Adrenal gland (tissue), 12 donors: ENCODE measurements around the gene KCP. TPM values are rescaled to one million over a fixed set of nuclear protein-coding genes. Genes with fewer than 3 reads are reported as not detected.

Source experiments
- DNase-seq, 7 donors: peaks; one replicate each; pipeline ENCODE4 v3.0.0-alpha.2; 2019 to 2020
- H3K27ac ChIP-seq, 5 donors: fragments of 200-600 bp; sonication (generic) in 4 of 5; 1 replicate in 3 of 5; 2 replicates in 2 of 5; pipeline versions ENCODE4 v1.5.1 to v1.8.0; 2016 to 2020; ENCODE audit warnings: mild to moderate bottlenecking in 1 of 5
- H3K27me3 ChIP-seq: fragments of 200-600 bp; 2 replicates; pipeline ENCODE4 v1.8.0; 2021
- H3K36me3 ChIP-seq, 2 donors: fragments of 200-600 bp; replicated peaks in 1 of 2; 1 replicate in 1 of 2; 2 replicates in 1 of 2; pipeline versions ENCODE4 v1.5.1 to v1.8.0; 2018 to 2022
- H3K4me1 ChIP-seq, 2 donors: fragments of 200-600 bp; replicated peaks in 1 of 2; 1 replicate in 1 of 2; 2 replicates in 1 of 2; pipeline versions ENCODE4 v1.5.1 to v1.8.0; 2018 to 2021
- H3K4me3 ChIP-seq, 4 donors: fragments of 200-600 bp; sonication (generic) in 3 of 4; one replicate each; pipeline ENCODE4 v1.5.1; 2016 to 2018
- H3K9me3 ChIP-seq, 3 donors: fragments of 200-600 bp; sonication (generic) in 1 of 3; replicated peaks in 1 of 3; 1 replicate in 2 of 3; 2 replicates in 1 of 3; pipeline versions ENCODE4 v1.5.1 to v1.8.0; 2016 to 2021
- POLR2A ChIP-seq, 2 donors: fragments of 450-650 bp; IDR thresholded peaks; one replicate each; pipeline ENCODE4 v1.6.1; 2017; ENCODE audit warnings: antibody characterized with exemption in 2 of 2, mild to moderate bottlenecking in 2 of 2, moderate library complexity in 1 of 2
- whole genome bisulfite sequencing, 4 donors: extraction: QIAGEN DNeasy Blood & Tissue Kit in 2 of 4; methylation state at CpG; one replicate each; pipeline versions ENCODE4 v1.1.5 to v1.1.7; 2013 to 2017; 5-methylcytosine and 5-hydroxymethylcytosine counted together
- intact Hi-C, 2 donors: fragments of 100-400 bp; cut with DNase I; formaldehyde crosslinking; loops; one replicate each; pipeline versions ENCODE4 v1.14.1 to v1.15.0; 2022 to 2023
- polyA plus RNA-seq, 3 donors: library from polyadenylated mRNA; stranded (reverse); fragments of 200-250 nt in 2 of 3; fragments of 350-450 nt in 1 of 3; fragmentation: Illumina TruSeq in 1 of 3; extraction: RNeasy Lipid Tissue Mini Kit (QIAGEN cat#74804) in 1 of 3; gene quantifications; one replicate each; pipeline ENCODE4 v1.2.3, GENCODE V29; 2013 to 2014
- total RNA-seq, 9 donors: library from RNA; depleted of rRNA in 4 of 9; stranded (reverse); fragments of >200 nt in 4 of 9; fragments of 120-200 nt in 1 of 9; fragmentation: NEBNext Ultra II Directional in 1 of 9; extraction: Animal tissue kit (Norgen Biotek cat#: 25700) in 1 of 9; gene quantifications; one replicate each; pipeline versions ENCODE4 v1.1.0 to v1.2.4, GENCODE V29; 2013 to 2023
- TF ChIP-seq, protein P1 (sequence below), 6 experiments: fragments of 450-650 bp in 4 of 6; fragments of 200-600 bp in 2 of 6; sonication (generic) in 1 of 6; IDR thresholded peaks; 1 replicate in 5 of 6; 2 replicates in 1 of 6; pipeline versions ENCODE4 v1.5.1 to v1.8.0; 2016 to 2021; ENCODE audit warnings: antibody characterized with exemption in 6 of 6, mild to moderate bottlenecking in 2 of 6, moderate library complexity in 1 of 6
- donor health status: healthy with polysubstance abuse.
- donor health status: Bipolar disorder and iron deficiency.
- donor health status: DM: yes; HTN: yes; CAD: no.
- donor health status: DM: no; HTN: no; CAD: no.
- donor health status: DM: no; HTN: no; CAD: no.
- donor health status: DM: yes; HTN: yes; CAD: no.

KCP gene
- total and polyA plus RNA-seq, 12 donors, result 0.11 to 8.0 (median 0.37) TPM; not detected in 3

DNA sequence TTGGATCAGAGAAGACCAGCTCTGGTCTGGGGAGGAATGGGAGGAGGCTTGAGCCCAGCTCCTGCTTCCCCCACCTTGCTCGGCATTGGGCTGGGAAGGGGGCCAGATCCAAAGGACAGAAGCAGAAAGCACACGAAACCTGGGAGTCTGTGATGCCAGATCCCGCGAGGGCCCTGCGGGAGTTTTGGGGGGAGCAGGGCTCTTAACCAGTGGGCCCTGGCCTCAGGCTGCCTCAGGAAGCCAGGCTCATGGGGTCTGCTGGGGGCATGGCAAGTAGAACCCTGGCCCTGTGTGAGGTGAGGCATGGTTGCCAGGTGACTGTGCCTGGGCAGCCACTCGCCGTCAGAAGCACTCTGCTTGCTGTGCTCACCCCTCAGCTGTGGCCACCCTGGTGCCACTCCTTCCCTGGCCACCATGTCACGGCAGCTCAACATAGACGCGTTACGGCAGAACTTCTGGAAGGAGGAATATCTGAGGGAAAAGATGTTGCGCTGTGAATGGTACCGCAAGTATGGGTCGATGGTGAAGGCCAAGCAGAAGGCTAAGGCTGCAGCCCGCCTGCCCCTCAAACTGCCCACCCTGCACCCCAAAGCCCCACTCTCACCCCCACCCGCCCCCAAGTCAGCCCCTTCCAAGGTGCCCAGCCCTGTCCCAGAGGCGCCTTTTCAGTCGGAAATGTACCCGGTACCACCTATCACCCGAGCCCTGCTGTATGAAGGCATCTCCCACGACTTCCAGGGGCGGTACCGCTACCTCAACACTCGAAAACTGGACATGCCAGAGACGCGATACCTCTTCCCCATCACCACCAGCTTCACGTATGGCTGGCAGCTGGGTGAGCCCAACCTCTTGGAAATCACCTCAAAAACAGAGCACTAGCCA is 44.3 kb downstream of the KCP start:
- peaks cover 0 to 13% of the 10 kb centered on the region in 2 donors for H3K36me3 ChIP-seq
- no peaks in the 10 kb centered on the region for H3K9me3 ChIP-seq
- WGBS, 4 donors, result 90 to 93% (median 93%) methylated on average over 18 to 27 of the region's 27 CpGs
- H3K27ac ChIP-seq, result no peak overlapping the region
- DNase-seq, result no peak
- H3K4me1 ChIP-seq, result peaks cover 14 to 32% of the 10 kb centered on the region in 2 donors
- TF ChIP-seq POLR2A (IDR thresholded peaks at IDR 0.05), result no peak
- TF ChIP-seq, protein P1, sequence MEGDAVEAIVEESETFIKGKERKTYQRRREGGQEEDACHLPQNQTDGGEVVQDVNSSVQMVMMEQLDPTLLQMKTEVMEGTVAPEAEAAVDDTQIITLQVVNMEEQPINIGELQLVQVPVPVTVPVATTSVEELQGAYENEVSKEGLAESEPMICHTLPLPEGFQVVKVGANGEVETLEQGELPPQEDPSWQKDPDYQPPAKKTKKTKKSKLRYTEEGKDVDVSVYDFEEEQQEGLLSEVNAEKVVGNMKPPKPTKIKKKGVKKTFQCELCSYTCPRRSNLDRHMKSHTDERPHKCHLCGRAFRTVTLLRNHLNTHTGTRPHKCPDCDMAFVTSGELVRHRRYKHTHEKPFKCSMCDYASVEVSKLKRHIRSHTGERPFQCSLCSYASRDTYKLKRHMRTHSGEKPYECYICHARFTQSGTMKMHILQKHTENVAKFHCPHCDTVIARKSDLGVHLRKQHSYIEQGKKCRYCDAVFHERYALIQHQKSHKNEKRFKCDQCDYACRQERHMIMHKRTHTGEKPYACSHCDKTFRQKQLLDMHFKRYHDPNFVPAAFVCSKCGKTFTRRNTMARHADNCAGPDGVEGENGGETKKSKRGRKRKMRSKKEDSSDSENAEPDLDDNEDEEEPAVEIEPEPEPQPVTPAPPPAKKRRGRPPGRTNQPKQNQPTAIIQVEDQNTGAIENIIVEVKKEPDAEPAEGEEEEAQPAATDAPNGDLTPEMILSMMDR (IDR thresholded peaks at IDR 0.05), result no peak
- peaks cover 5% of the 10 kb centered on the region for H3K27me3 ChIP-seq
- intact Hi-C loops, result no loop called here
- no peak overlapping the region for H3K4me3 ChIP-seq

DNA sequence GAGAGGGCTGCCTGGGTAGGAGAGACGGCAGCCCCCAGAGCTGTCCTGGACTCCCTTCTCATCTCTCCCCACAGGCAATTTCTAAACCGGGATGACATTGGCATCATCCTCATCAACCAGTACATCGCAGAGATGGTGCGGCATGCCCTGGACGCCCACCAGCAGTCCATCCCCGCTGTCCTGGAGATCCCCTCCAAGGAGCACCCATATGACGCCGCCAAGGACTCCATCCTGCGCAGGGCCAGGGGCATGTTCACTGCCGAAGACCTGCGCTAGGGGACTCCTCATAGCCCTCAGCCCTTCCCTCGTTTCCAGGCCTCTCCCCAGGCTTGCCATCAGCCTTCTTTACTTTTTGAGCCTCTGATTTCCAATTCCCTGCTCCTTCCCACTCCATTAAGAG is 45.2 kb downstream of the KCP start:
- intact Hi-C loops, result no loop called here
- H3K4me1 ChIP-seq, result peaks cover 14 to 32% of the 10 kb centered on the region in 2 donors

DNA sequence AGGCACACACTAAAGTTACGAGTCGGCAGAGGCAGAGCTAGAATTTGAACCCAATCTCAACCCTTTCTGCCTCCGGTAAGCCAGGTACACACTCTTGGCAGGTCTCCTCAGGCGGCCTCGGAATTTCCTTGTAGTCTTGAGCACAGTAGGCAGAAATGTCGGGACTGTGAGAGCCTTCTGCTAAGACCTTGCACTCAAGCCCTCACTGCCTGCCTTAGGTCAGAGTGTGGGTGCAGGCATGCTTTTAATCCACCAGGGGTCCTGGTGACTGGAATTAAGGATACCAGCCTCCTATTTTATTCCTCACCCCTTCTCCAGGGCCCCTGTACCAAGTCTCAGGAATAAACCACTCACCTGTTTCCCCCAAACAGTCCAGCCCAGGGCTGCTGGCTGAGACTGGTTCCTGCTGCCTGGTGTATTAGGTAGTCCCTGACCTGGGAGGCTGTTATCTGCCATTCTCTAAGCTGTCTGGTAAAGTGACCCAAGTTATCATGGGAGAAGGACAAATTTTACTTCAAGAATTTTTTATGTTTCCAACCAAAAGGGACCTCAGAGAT is 47.0 kb downstream of the KCP start:
- Histone ChIP-seq H3K4me3 (peak overlapping the region; percentile 19 to 69 (median 60)), H3K4me1 (peaks cover 0 to 16% of the 10 kb centered on the region in 2 donors), H3K27ac (peak overlapping the region in 3 of 5 donors; percentile 40 to 91 (median 74)), H3K36me3 (peaks cover 0 to 13% of the 10 kb centered on the region in 2 donors), H3K9me3 (no peaks in the 10 kb centered on the region), H3K27me3 (no peaks in the 10 kb centered on the region)
- WGBS, 4 donors, result 0 to 1% (median 0%) methylated on average over 3 to 6 of the region's 6 CpGs
- TF ChIP-seq POLR2A (IDR thresholded peaks at IDR 0.05), result no peak
- TF ChIP-seq, protein P1 (IDR thresholded peaks at IDR 0.05), result peak; percentile 13 to 48 (median 44)
- intact Hi-C loops, result no loop called here
- peak in 6 of 7 donors; percentile 36 to 60 (median 48) for DNase-seq

More for the DNA sequence above, 45.2 kb downstream of the KCP start:
- 93 to 96% (median 95%) methylated on average over 10 to 12 of the region's 12 CpGs for WGBS, 4 donors
- Histone ChIP-seq H3K27ac (no peak overlapping the region), H3K9me3 (no peaks in the 10 kb centered on the region), H3K36me3 (peaks cover 0 to 13% of the 10 kb centered on the region in 2 donors), H3K27me3 (peaks cover 5% of the 10 kb centered on the region), H3K4me3 (no peak overlapping the region)
- TF ChIP-seq POLR2A (IDR thresholded peaks at IDR 0.05), result no peak
- TF ChIP-seq, protein P1 (IDR thresholded peaks at IDR 0.05), result no peak
- DNase-seq, result no peak
